H1 (cell line): ENCODE data around the gene RIPPLY3. TPM values are rescaled to one million over a fixed set of nuclear protein-coding genes. Genes with fewer than 3 reads are reported as not detected.

ENCODE experiments used
- CTCF ChIA-PET: fragments of 300-600 bp; sonication (Branson Sonifier 250); formaldehyde crosslinking; loops from one replicate; lab custom pipeline; 2021; ENCODE audit not compliant: partially characterized antibody; lab: Charles Lee
- POLR2A ChIA-PET: fragments of 300-600 bp; sonication (Branson Sonifier 250); formaldehyde crosslinking; loops from one replicate; lab custom pipeline; 2021; ENCODE audit warnings: inconsistent platforms; ENCODE audit not compliant: partially characterized antibody; lab: Charles Lee
- DNase-seq, 2 experiments: peaks; one replicate each; pipeline versions ENCODE4 v3.0.0 to v3.0.0-alpha.2; 2010 to 2022; ENCODE audit warnings: low spot score in 2 of 2, low read depth in 1 of 2, mixed read lengths in 1 of 2
- FAIRE-seq: peaks from 2 replicates; lab custom pipeline; 2011; peaks lifted over from hg19 to GRCh38; lab: Jason Lieb, UNC
- H2AFZ ChIP-seq: 2 replicates; pipeline ENCODE4 v1.8.1; 2012; ENCODE audit warnings: low read length, inconsistent platforms
- H2AK5ac ChIP-seq: 2 replicates; pipeline ENCODE4 v1.6.1; 2013; ENCODE audit warnings: low read depth, low read length
- H2BK120ac ChIP-seq: replicated peaks from 2 replicates; pipeline ENCODE3; 2013; ENCODE audit warnings: low read depth, low read length, inconsistent platforms
- H2BK12ac ChIP-seq: 2 replicates; pipeline ENCODE4 v1.6.1; 2013; ENCODE audit warnings: low read depth, low read length
- H2BK15ac ChIP-seq: 2 replicates; pipeline ENCODE4 v1.6.1; 2013; ENCODE audit warnings: low read length
- H2BK20ac ChIP-seq: 2 replicates; pipeline ENCODE4 v1.6.1; 2013; ENCODE audit warnings: low read length
- H2BK5ac ChIP-seq: 2 replicates; pipeline ENCODE4 v1.6.1; 2013; ENCODE audit warnings: low read depth, low read length
- H3K14ac ChIP-seq: 2 replicates; pipeline ENCODE4 v1.6.1; 2013; ENCODE audit warnings: inconsistent platforms; ENCODE audit not compliant: insufficient read length
- H3K18ac ChIP-seq: 2 replicates; pipeline ENCODE4 v1.6.1; 2013; ENCODE audit warnings: low read length; ENCODE audit errors: extremely low read depth
- H3K23ac ChIP-seq: 2 replicates; pipeline ENCODE4 v1.6.1; 2013; ENCODE audit warnings: inconsistent platforms; ENCODE audit not compliant: insufficient read length
- H3K23me2 ChIP-seq: 2 replicates; pipeline ENCODE4 v1.6.1; 2013; ENCODE audit warnings: low read depth, low read length
- H3K27ac ChIP-seq: 2 replicates; pipeline ENCODE4 v1.6.1; 2011; ENCODE audit warnings: low read depth, low read length, inconsistent platforms
- H3K27me3 ChIP-seq, 4 experiments: replicated peaks in 1 of 4; 1 replicate in 1 of 4; 2 replicates in 3 of 4; pipeline versions ENCODE4 v1.6.1 to v1.8.1; 2011 to 2013; ENCODE audit warnings: low read length in 3 of 4, mild to moderate bottlenecking in 3 of 4, inconsistent platforms in 2 of 4, mixed read lengths in 2 of 4, moderate library complexity in 1 of 4; ENCODE audit not compliant: control insufficient read depth in 3 of 4, insufficient read depth in 3 of 4; ENCODE audit errors: extremely low read depth in 1 of 4
- H3K36me3 ChIP-seq, 4 experiments: 2 replicates each; pipeline versions ENCODE4 v1.6.1 to v1.8.1; 2011 to 2013; ENCODE audit warnings: mild to moderate bottlenecking in 4 of 4, low read length in 3 of 4, moderate library complexity in 2 of 4, control low read depth in 1 of 4, inconsistent platforms in 1 of 4; ENCODE audit not compliant: insufficient read depth in 4 of 4, control insufficient read depth in 2 of 4
- H3K4ac ChIP-seq: replicated peaks from 2 replicates; pipeline ENCODE3; 2013; ENCODE audit warnings: low read length, low read depth, mixed read lengths, inconsistent platforms; ENCODE audit not compliant: insufficient read length
- H3K4me1 ChIP-seq, 4 experiments: replicated peaks in 1 of 4; 1 replicate in 1 of 4; 2 replicates in 3 of 4; pipeline versions ENCODE4 v1.6.1 to v1.8.1; 2011 to 2013; ENCODE audit warnings: low read length in 3 of 4, inconsistent platforms in 2 of 4, mixed read lengths in 1 of 4; ENCODE audit not compliant: insufficient read depth in 4 of 4, control insufficient read depth in 3 of 4
- H3K4me2 ChIP-seq, 2 experiments: 2 replicates each; pipeline versions ENCODE4 v1.6.1 to v1.8.1; 2011 to 2013; ENCODE audit warnings: low read depth in 2 of 2, low read length in 2 of 2, control low read depth in 1 of 2, inconsistent platforms in 1 of 2, mild to moderate bottlenecking in 1 of 2; ENCODE audit not compliant: insufficient read depth in 1 of 2
- H3K4me3 ChIP-seq, 4 experiments: fragments of 200-600, 300-600 bp in 1 of 4; sonication (generic), shearing (Covaris generic), sonication (Bioruptor Twin) in 1 of 4; 2 replicates each; pipeline versions ENCODE4 v1.5.1 to v1.8.1; 2011 to 2016; ENCODE audit warnings: low read length in 4 of 4, low read depth in 3 of 4, control low read depth in 2 of 4, inconsistent platforms in 2 of 4, mild to moderate bottlenecking in 2 of 4, mixed read lengths in 1 of 4, moderate library complexity in 1 of 4; ENCODE audit not compliant: insufficient read depth in 2 of 4; ENCODE audit errors: extremely low read depth in 1 of 4
- H3K56ac ChIP-seq: replicated peaks from 2 replicates; pipeline ENCODE3; 2013; ENCODE audit warnings: low read depth, mild to moderate bottlenecking, mixed read lengths, low read length, inconsistent platforms; ENCODE audit not compliant: insufficient read length
- H3K79me1 ChIP-seq: 2 replicates; pipeline ENCODE4 v1.6.1; 2013; ENCODE audit warnings: low read depth, low read length, control low read depth
- H3K79me2 ChIP-seq, 2 experiments: 2 replicates each; pipeline versions ENCODE4 v1.6.1 to v1.8.1; 2012 to 2013; ENCODE audit warnings: low read length in 2 of 2, mild to moderate bottlenecking in 2 of 2, inconsistent platforms in 1 of 2; ENCODE audit not compliant: insufficient read depth in 2 of 2, control insufficient read depth in 1 of 2
- H3K9ac ChIP-seq, 4 experiments: replicated peaks in 1 of 4; 1 replicate in 1 of 4; 2 replicates in 3 of 4; pipeline versions ENCODE4 v1.6.1 to v1.8.1; 2011 to 2013; ENCODE audit warnings: low read depth in 3 of 4, low read length in 3 of 4, control low read depth in 2 of 4, mild to moderate bottlenecking in 2 of 4, moderate library complexity in 2 of 4, inconsistent platforms in 1 of 4; ENCODE audit errors: extremely low read depth in 1 of 4
- H3K9me3 ChIP-seq, 2 experiments: 2 replicates each; pipeline versions ENCODE4 v1.6.1 to v1.8.1; 2012 to 2013; ENCODE audit warnings: mild to moderate bottlenecking in 2 of 2, moderate library complexity in 2 of 2, control low read depth in 1 of 2, inconsistent platforms in 1 of 2, low read depth in 1 of 2, low read length in 1 of 2, mixed read lengths in 1 of 2; ENCODE audit not compliant: insufficient read depth in 2 of 2
- H4K20me1 ChIP-seq, 2 experiments: replicated peaks in 1 of 2; 2 replicates each; pipeline versions ENCODE3 to v1.8.1; 2011 to 2013; ENCODE audit warnings: inconsistent platforms in 2 of 2, low read length in 2 of 2, mild to moderate bottlenecking in 1 of 2; ENCODE audit not compliant: insufficient read depth in 2 of 2, control insufficient read depth in 1 of 2
- H4K5ac ChIP-seq: 2 replicates; pipeline ENCODE4 v1.6.1; 2013; ENCODE audit warnings: low read length, low read depth, mixed read lengths, inconsistent platforms; ENCODE audit not compliant: insufficient read length
- H4K8ac ChIP-seq: 2 replicates; pipeline ENCODE4 v1.8.0; 2013; ENCODE audit warnings: mild to moderate bottlenecking, moderate library complexity, low read length, inconsistent platforms; ENCODE audit not compliant: insufficient read depth; ENCODE audit errors: extremely low read depth
- H4K91ac ChIP-seq: replicated peaks from 2 replicates; pipeline ENCODE3; 2013; ENCODE audit warnings: low read length, mixed read lengths, inconsistent platforms; ENCODE audit not compliant: insufficient read length
- EP300 ChIP-seq, 2 experiments: IDR thresholded peaks; 1 replicate in 1 of 2; 2 replicates in 1 of 2; pipeline ENCODE4 v1.6.1; 2011 to 2012; ENCODE audit warnings: low read depth in 2 of 2, low read length in 2 of 2, mild to moderate bottlenecking in 2 of 2, borderline replicate concordance in 1 of 2, inconsistent platforms in 1 of 2, moderate library complexity in 1 of 2
- EZH2 ChIP-seq: fragments of 200-600 bp; sonication (generic); IDR thresholded peaks from 2 replicates; pipeline ENCODE4 v1.7.1; 2012; ENCODE audit warnings: low read depth, mild to moderate bottlenecking, moderate library complexity, low read length, inconsistent platforms; ENCODE audit not compliant: severe bottlenecking
- JUN ChIP-seq: IDR thresholded peaks from 2 replicates; pipeline ENCODE4 v1.6.1; 2011; ENCODE audit warnings: low read depth, mild to moderate bottlenecking, improper control_type of control experiment, low read length
- SIN3A ChIP-seq, 2 experiments: IDR thresholded peaks in 1 of 2; conservative IDR thresholded peaks in 1 of 2; 2 replicates each; pipeline ENCODE4 v1.6.1; 2011 to 2012; ENCODE audit warnings: low read length in 2 of 2, improper control_type of control experiment in 1 of 2, low read depth in 1 of 2, mild to moderate bottlenecking in 1 of 2
- SIRT6 ChIP-seq: IDR thresholded peaks from one replicate; pipeline ENCODE4 v1.7.1; 2012; ENCODE audit warnings: low read length, inconsistent platforms
- SP1 ChIP-seq: IDR thresholded peaks from 2 replicates; pipeline ENCODE4 v1.6.1; 2011; ENCODE audit warnings: low read depth, low read length
- TBP ChIP-seq: IDR thresholded peaks from 2 replicates; pipeline ENCODE4 v1.6.1; 2011; ENCODE audit warnings: low read depth, low read length, improper control_type of control experiment
- TEAD4 ChIP-seq: IDR thresholded peaks from 2 replicates; pipeline ENCODE4 v1.6.1; 2012; ENCODE audit warnings: low read depth, low read length, inconsistent platforms, mixed read lengths
- WGBS, 2 experiments: shearing (Covaris generic) in 1 of 2; methylation state at CpG; one replicate each; pipeline versions ENCODE4 v1.1.6 to v1.1.7; 2013 to 2015; ENCODE audit warnings: low lambda C conversion rate in 2 of 2, mixed read lengths in 2 of 2, inconsistent platforms in 1 of 2, low coverage in 1 of 2, missing lambda C conversion rate in 1 of 2; ENCODE audit not compliant: insufficient replicate concordance in 2 of 2, insufficient coverage in 1 of 2, insufficient read length in 1 of 2; ENCODE audit errors: extremely low coverage in 1 of 2, missing lambda C conversion rate in 1 of 2; 5-methylcytosine and 5-hydroxymethylcytosine counted together
- polyA plus RNA-seq, 7 experiments: library from polyadenylated mRNA; depleted of rRNA in 3 of 7; stranded (reverse) in 5 of 7; unstranded in 2 of 7; fragments of >200 nt in 5 of 7; fragments of 200-250 nt in 2 of 7; gene quantifications; 1 replicate in 5 of 7; 2 replicates in 1 of 7; 4 replicates in 1 of 7; pipeline versions ENCODE4 v1.2.1 to v1.2.3, GENCODE V29; 2011 to 2013; ENCODE audit warnings: missing spikeins in 2 of 7, mixed read lengths in 2 of 7
- total RNA-seq: library from RNA; stranded (reverse); fragmentation: NEBNext Ultra II Directional; extraction: Animal tissue kit (Norgen Biotek cat#: 25700); gene quantifications from 2 replicates; pipeline ENCODE4 v1.2.1, GENCODE V29; 2021

The RIPPLY3 gene
- total and polyA plus RNA-seq, 2 of the 8 experiments (the other 6 are each of a cell fraction or from before 2014, with no cell fraction given) = 2.0 to 2.2 TPM

DNA sequence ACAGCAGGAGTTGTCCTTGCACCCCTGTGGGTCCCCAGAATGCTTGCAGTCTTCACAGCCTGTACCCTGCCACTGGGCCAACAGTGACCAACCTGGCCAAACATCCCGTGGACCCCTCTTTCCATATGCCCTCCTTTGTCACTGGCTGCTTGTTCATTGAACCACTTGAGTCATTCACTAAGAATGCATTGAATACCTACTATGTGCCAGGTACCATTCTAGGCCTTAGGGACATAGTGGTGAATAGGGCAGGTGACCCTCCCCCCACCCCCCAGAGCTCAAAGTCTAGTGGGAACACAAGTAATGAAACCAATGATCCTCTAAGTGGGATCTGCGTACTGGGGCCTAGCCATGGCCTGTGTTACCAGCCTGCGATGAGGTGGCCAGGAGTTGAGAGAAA lies 38.1 kb downstream of the RIPPLY3 start:
- Histone ChIP-seq H3K4me3 (no peak overlapping the region), H3K14ac (no peak overlapping the region), H3K56ac (no peak overlapping the region), H4K5ac (no peak overlapping the region), H3K79me2 (no peaks in the 10 kb centered on the region), H3K27me3 (peaks cover 0 to 66% (median 28%) of the 10 kb centered on the region in 4 experiments; a peak in 6 of 7 replicates), H3K23ac (no peak overlapping the region), H3K18ac (no peak overlapping the region), H3K4me2 (no peak overlapping the region), H4K20me1 (peaks cover 0 to 2% of the 10 kb centered on the region in 2 experiments), H2BK12ac (no peak overlapping the region), H2AFZ (no peak overlapping the region), H2BK15ac (no peak overlapping the region), H3K23me2 (no peaks in the 10 kb centered on the region), H2AK5ac (no peak overlapping the region), H2BK20ac (no peak overlapping the region), H3K36me3 (no peaks in the 10 kb centered on the region), H2BK5ac (no peak overlapping the region), H2BK120ac (no peak overlapping the region), H3K9me3 (no peaks in the 10 kb centered on the region), H3K79me1 (no peaks in the 10 kb centered on the region), H4K91ac (no peak overlapping the region), H3K4ac (no peak overlapping the region), H3K9ac (no peak overlapping the region), H4K8ac (no peak overlapping the region), H3K27ac (no peak overlapping the region), H3K4me1 (peaks cover 0 to 10% (median 5%) of the 10 kb centered on the region in 4 experiments; a peak in 5 of 7 replicates)
- TF ChIP-seq TEAD4 (no peak), SIRT6 (no peak), SIN3A (conservative IDR thresholded peaks at IDR 0.05 in 1 of 2, IDR thresholded peaks at IDR 0.05 in 1 of 2; ENCODE audit: low read depth in 1 of 2, low read length in 2 of 2) (no peak), SP1 (no peak), EZH2 (no peak), JUN (no peak), EP300 (IDR thresholded peaks at IDR 0.05; ENCODE audit: borderline replicate concordance in 1 of 2, low read depth in 2 of 2, low read length in 2 of 2) (no peak), TBP (no peak)
- no peak for DNase-seq
- 100% methylated on average over 3 of the region's 3 CpGs; no CpG with 5 or more reads in 1 of the 2 experiments for WGBS, 2 experiments
- ChIA-PET CTCF (interaction anchor here (0.6 kb wide), 2 partner anchors 115 to 1174 kb away, joined by 3 read pairs; no protein-coding TSS in a partner anchor), POLR2A (no interaction called here)
- FAIRE-seq = no peak
